Stomach (tissue), 9 donors: ENCODE results near the gene TAS2R5. TPM values are rescaled to one million over a fixed set of nuclear protein-coding genes. Genes with fewer than 3 reads are reported as not detected.
A peak's percentile ranks its signal among the peaks of the same experiment; 100 is the strongest.
"Not testable (repeated sequence)": the region's sequence is repeated elsewhere in the genome, so short reads cannot be mapped to it uniquely, and the experiment has no call there.

Experiments used
- DNase-seq, 2 donors: peaks; one replicate each; pipeline versions ENCODE4 v3.0.0 to v3.0.0-alpha.2; 2013 to 2019
- H3K27ac ChIP-seq, 5 donors: fragments of 200-600 bp in 4 of 5; sonication (generic) in 4 of 5; one replicate each; pipeline ENCODE4 v1.5.1; 2013 to 2019; ENCODE audit warnings: mild to moderate bottlenecking in 1 of 5, moderate library complexity in 1 of 5
- H3K27me3 ChIP-seq, 3 donors: fragments of 200-600 bp; sonication (generic); one replicate each; pipeline ENCODE4 v1.5.1; 2017 to 2019; ENCODE audit warnings: mixed run types in 1 of 3
- H3K36me3 ChIP-seq, 4 donors: fragments of 200-600 bp; sonication (generic); 1 replicate in 3 of 4; 2 replicates in 1 of 4; pipeline ENCODE4 v1.5.1; 2016 to 2019
- H3K4me1 ChIP-seq, 4 donors: fragments of 200-600 bp; sonication (generic); one replicate each; pipeline ENCODE4 v1.5.1; 2016 to 2019
- H3K4me3 ChIP-seq, 4 donors: fragments of 200-600 bp; sonication (generic) in 3 of 4; one replicate each; pipeline ENCODE4 v1.5.1; 2016 to 2019; ENCODE audit warnings: mild to moderate bottlenecking in 1 of 4
- H3K9me3 ChIP-seq, 4 donors: fragments of 200-600 bp; sonication (generic); one replicate each; pipeline ENCODE4 v1.5.1; 2016 to 2019
- EP300 ChIP-seq: sonication (generic); formaldehyde crosslinking; IDR thresholded peaks from one replicate; pipeline ENCODE4 v1.6.1; 2017; ENCODE audit warnings: antibody characterized with exemption
- POLR2A ChIP-seq, 4 donors: fragments of 450-650 bp; IDR thresholded peaks; one replicate each; pipeline ENCODE4 v1.6.1; 2016; ENCODE audit warnings: antibody characterized with exemption in 4 of 4, control low read depth in 2 of 4, mild to moderate bottlenecking in 1 of 4, moderate library complexity in 1 of 4
- POLR2AphosphoS5 ChIP-seq, 3 donors: sonication (generic); formaldehyde crosslinking; IDR thresholded peaks; one replicate each; pipeline ENCODE4 v1.6.1; 2016; ENCODE audit warnings: antibody characterized with exemption in 3 of 3
- WGBS, 5 donors: extraction: QIAGEN DNeasy Blood & Tissue Kit in 3 of 5; methylation state at CpG; one replicate each; pipeline versions ENCODE4 v1.1.5 to v1.1.7; 2013 to 2018; 5-methylcytosine and 5-hydroxymethylcytosine counted together
- intact Hi-C: fragments of 100-400 bp; cut with DNase I; formaldehyde crosslinking; loops from one replicate; pipeline ENCODE4 v1.15.1; 2023; ENCODE audit warnings: low total_unique reads
- polyA plus RNA-seq, 3 donors: library from polyadenylated mRNA; stranded (reverse); fragments of 200-250 nt; gene quantifications; one replicate each; pipeline ENCODE4 v1.2.3, GENCODE V29; 2013
- total RNA-seq, 5 donors: library from RNA; depleted of rRNA; stranded (reverse); fragments of >200 nt; gene quantifications; one replicate each; pipeline versions ENCODE4 v1.1.0 to v1.2.3, GENCODE V29; 2014 to 2016
- TF ChIP-seq, protein P1 (sequence below), 7 experiments: fragments of 450-650 bp in 4 of 7; fragments of 200-600 bp in 3 of 7; sonication (generic) in 3 of 7; IDR thresholded peaks; one replicate each; pipeline ENCODE4 v1.5.1; 2016 to 2019; ENCODE audit warnings: antibody characterized with exemption in 7 of 7, control low read depth in 2 of 7, mild to moderate bottlenecking in 1 of 7
- donor health status: healthy with polysubstance abuse.
- donor health status: Bipolar disorder and iron deficiency.
- donor health status: healthy.

The TAS2R5 gene
- total and polyA plus RNA-seq, 8 donors: 0.92 to 45.5 (median 6.3) TPM; not detected in 2

DNA sequence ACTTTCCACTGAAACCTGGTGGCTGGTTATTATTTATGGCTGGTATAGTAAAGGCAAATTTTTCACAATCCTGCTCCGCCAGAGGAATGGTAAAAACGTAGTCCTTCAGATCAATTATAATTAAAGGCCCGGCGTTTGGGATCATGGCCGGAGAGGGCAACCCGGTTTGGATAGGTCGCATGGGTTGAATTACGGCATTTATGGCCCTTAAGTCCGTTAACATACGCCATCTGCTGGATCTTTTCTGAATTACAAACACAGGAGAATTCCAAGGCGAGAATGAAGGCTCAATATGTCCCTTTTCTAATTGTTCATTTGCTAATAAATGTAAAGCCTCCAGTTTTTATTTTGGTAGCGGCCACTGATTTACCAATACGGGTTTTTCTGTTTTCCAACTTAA, 37.4 kb upstream of the TAS2R5 start:
- Histone ChIP-seq H3K27me3 (no peaks in the 10 kb centered on the region), H3K4me1 (no peaks in the 10 kb centered on the region), H3K9me3 (peaks cover 19 to 31% (median 27%) of the 10 kb centered on the region in 4 donors), H3K27ac (no peak overlapping the region), H3K4me3 (no peak overlapping the region), H3K36me3 (peaks cover 52 to 100% (median 98%) of the 10 kb centered on the region in 4 donors)
- intact Hi-C loops: no loop called here
- WGBS, 5 donors: 96 to 98% (median 98%) methylated on average over 13 of the region's 13 CpGs
- no peak for DNase-seq
- TF ChIP-seq, protein P1, sequence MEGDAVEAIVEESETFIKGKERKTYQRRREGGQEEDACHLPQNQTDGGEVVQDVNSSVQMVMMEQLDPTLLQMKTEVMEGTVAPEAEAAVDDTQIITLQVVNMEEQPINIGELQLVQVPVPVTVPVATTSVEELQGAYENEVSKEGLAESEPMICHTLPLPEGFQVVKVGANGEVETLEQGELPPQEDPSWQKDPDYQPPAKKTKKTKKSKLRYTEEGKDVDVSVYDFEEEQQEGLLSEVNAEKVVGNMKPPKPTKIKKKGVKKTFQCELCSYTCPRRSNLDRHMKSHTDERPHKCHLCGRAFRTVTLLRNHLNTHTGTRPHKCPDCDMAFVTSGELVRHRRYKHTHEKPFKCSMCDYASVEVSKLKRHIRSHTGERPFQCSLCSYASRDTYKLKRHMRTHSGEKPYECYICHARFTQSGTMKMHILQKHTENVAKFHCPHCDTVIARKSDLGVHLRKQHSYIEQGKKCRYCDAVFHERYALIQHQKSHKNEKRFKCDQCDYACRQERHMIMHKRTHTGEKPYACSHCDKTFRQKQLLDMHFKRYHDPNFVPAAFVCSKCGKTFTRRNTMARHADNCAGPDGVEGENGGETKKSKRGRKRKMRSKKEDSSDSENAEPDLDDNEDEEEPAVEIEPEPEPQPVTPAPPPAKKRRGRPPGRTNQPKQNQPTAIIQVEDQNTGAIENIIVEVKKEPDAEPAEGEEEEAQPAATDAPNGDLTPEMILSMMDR (IDR thresholded peaks at IDR 0.05): peak in 1 of 7 experiments; percentile 17
- TF ChIP-seq EP300: no peak
- TF ChIP-seq POLR2A (IDR thresholded peaks at IDR 0.05): no peak

DNA sequence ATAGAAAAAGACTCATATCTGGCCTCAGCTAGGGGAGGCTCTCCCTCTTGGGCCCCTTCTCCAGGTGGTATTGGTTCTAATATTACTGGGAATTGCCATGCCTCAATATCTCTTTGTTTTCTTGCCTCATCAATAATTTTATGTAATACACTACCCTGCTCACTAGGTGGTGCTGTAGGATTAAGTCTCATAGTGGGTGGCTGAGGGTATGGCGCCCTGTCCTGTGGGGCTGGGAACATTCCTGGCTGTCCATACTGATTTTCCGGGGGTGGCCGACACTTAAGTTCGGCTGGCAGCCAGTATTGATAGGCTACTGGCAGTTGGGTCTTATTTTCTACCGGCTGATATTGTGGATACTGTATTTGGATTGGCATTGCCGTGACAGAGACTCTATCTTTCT, 35.1 kb upstream of the TAS2R5 start:
- peaks cover 19 to 31% (median 25%) of the 10 kb centered on the region in 4 donors for H3K9me3 ChIP-seq
- no peak overlapping the region for H3K4me3 ChIP-seq
- intact Hi-C loops: no loop called here
- H3K27ac ChIP-seq: no peak overlapping the region
- peaks cover 36 to 100% (median 98%) of the 10 kb centered on the region in 4 donors for H3K36me3 ChIP-seq
- no peaks in the 10 kb centered on the region for H3K4me1 ChIP-seq
- TF ChIP-seq, protein P1 (IDR thresholded peaks at IDR 0.05): peak in 1 of 7 experiments; percentile 8
- no peak for TF ChIP-seq POLR2A (IDR thresholded peaks at IDR 0.05)
- WGBS, 5 donors: 77 to 95% (median 90%) methylated on average over 6 of the region's 6 CpGs
- no peaks in the 10 kb centered on the region for H3K27me3 ChIP-seq
- DNase-seq: peak in 1 of 2 donors; percentile 19

DNA sequence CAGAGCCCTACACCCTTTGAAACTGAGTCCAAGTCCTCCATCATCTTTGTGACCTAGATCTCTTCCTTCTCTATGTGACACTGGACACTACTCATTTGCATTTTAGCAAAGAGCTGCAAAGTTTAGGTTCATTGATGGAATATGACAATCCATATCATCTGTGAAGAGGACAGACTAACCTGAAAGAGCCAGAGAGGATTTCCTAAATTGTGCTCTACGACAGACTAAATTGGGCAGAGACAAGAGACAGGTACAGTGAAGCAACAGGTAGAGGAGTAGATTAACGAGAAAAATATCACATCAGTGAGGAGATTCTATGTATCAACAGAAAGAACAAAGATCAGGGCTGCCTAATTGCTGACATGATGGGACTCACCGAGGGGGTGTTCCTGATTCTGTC, 26.2 kb upstream of the TAS2R5 start, which contains the start of gene TAS2R3:
Gene TAS2R3, plus strand, starts transcription at position 301 of the 400 bp plus-strand sequence. Its CDS starts 62 bp downstream, at position 363.
- H3K27ac ChIP-seq: no peak within 1 kb of the TSS
- intact Hi-C loops: no loop called here
- H3K4me1 ChIP-seq: no peaks in the 10 kb centered on the region
- no peaks in the 10 kb centered on the region for H3K9me3 ChIP-seq
- H3K27me3 ChIP-seq: no peaks in the 10 kb centered on the region
- peaks cover 0 to 67% (median 60%) of the 10 kb centered on the region in 4 donors for H3K36me3 ChIP-seq
- TF ChIP-seq POLR2A (IDR thresholded peaks at IDR 0.05) (no peak), EP300 (no peak), POLR2AphosphoS5 (IDR thresholded peaks at IDR 0.05) (no peak)
- TF ChIP-seq, protein P1 (IDR thresholded peaks at IDR 0.05): no peak
- no peak for DNase-seq
- WGBS, 5 donors: 83 to 97% (median 96%) methylated on average over 3 of the region's 3 CpGs
- H3K4me3 ChIP-seq: no peak within 1 kb of the TSS

DNA sequence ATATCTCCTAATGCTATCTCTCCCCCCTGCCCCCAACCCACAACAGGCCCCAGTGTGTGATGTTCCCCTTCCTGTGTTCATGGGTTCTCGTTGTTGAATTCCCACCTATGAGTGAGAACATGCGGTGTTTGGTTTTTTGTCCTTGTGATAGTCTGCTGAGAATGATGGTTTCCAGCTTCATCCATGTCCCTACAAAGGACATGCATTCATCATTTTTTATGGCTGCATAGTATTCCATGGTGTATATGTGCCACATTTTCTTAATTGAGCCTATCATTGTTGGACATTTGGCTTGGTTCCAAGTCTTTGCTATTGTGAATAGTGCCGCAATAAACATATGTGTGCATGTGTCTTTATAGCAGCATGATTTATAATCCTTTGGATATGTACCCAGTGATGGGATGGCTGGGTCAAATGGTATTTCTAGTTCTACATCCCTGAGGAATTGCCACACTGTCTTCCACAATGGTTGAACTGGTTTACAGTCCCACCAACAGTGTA, 19.9 kb upstream of the TAS2R5 start:
- DNase-seq, intact Hi-C loops, H3K9me3 ChIP-seq, H3K27me3 ChIP-seq, H3K4me3 ChIP-seq, H3K36me3 ChIP-seq, H3K27ac ChIP-seq, H3K4me1 ChIP-seq: not testable (repeated sequence)
- WGBS, 5 donors: 95 to 100% (median 98%) methylated on average over 3 of the region's 3 CpGs

DNA sequence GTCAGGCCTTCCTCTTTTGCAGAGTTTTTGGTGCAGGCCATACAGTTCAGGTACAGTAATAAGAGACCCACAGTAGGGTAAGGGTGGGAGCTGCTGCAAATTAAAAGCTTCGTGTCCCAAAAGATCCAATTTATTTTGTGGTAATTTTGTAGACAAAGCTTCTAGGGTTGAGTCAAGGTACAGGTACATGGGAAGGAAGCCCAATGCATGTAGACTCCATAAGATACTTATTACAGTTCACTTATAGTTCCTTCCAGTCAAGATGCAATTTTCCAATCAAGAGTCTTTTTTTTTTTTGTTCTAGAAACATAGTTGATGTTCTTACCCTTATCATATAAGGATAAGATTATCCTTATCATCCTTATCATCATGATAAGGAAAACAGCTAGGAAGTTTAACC, 13.6 kb upstream of the TAS2R5 start, which contains the start of gene TAS2R4:
Gene TAS2R4, plus strand, starts transcription at position 301 of the 400 bp plus-strand sequence. CDS start 1,815 bp downstream, outside the sequence.
- peaks cover 6 to 53% (median 45%) of the 10 kb centered on the region in 4 donors for H3K36me3 ChIP-seq
- peaks cover 0 to 14% (median 4%) of the 10 kb centered on the region in 4 donors for H3K9me3 ChIP-seq
- no peaks in the 10 kb centered on the region for H3K27me3 ChIP-seq
- intact Hi-C loops: no loop called here
- no peaks in the 10 kb centered on the region for H3K4me1 ChIP-seq
- no peak within 1 kb of the TSS for H3K27ac ChIP-seq
- no peak for DNase-seq
- H3K4me3 ChIP-seq: no peak within 1 kb of the TSS
- TF ChIP-seq, protein P1 (IDR thresholded peaks at IDR 0.05): no peak
- TF ChIP-seq EP300 (no peak), POLR2AphosphoS5 (IDR thresholded peaks at IDR 0.05) (no peak), POLR2A (IDR thresholded peaks at IDR 0.05) (no peak)
- 95 to 100% (median 97%) methylated on average over 1 of the region's 1 CpG for WGBS, 5 donors
